Keratinocyte (primary cell): ENCODE results near the gene TNXB. TPM values are rescaled to one million over a fixed set of nuclear protein-coding genes. Genes with fewer than 3 reads are reported as not detected.

Experiments used
- DNase-seq: peaks from one replicate; pipeline ENCODE4 v3.0.0-alpha.2; 2011; ENCODE audit warnings: low read depth, missing footprints, low spot score
- FAIRE-seq: peaks from 2 replicates; lab custom pipeline; 2011; peaks lifted over from hg19 to GRCh38; lab: Jason Lieb, UNC
- H2AFZ ChIP-seq: 2 replicates; pipeline ENCODE4 v1.6.0; 2012; ENCODE audit warnings: low read length, control low read depth, inconsistent platforms; ENCODE audit not compliant: control insufficient read depth
- H3K27ac ChIP-seq: 2 replicates; pipeline ENCODE4 v1.5.1; 2011; ENCODE audit warnings: low read length; ENCODE audit not compliant: control insufficient read depth, insufficient read depth
- H3K27me3 ChIP-seq: 3 replicates; pipeline ENCODE4 v1.6.0; 2011; ENCODE audit warnings: low read length; ENCODE audit not compliant: control insufficient read depth, insufficient read depth; ENCODE audit errors: extremely low read depth
- H3K36me3 ChIP-seq, 2 experiments: 2 replicates in 1 of 2; 3 replicates in 1 of 2; pipeline ENCODE4 v1.5.1; 2011; ENCODE audit warnings: low read length in 2 of 2, mild to moderate bottlenecking in 1 of 2; ENCODE audit not compliant: control insufficient read depth in 2 of 2, insufficient read depth in 2 of 2; ENCODE audit errors: extremely low read depth in 1 of 2
- H3K4me1 ChIP-seq: 3 replicates; pipeline ENCODE4 v1.5.1; 2011; ENCODE audit warnings: low read length; ENCODE audit not compliant: control insufficient read depth, insufficient read depth; ENCODE audit errors: extremely low read depth
- H3K4me2 ChIP-seq: 3 replicates; pipeline ENCODE4 v1.6.0; 2011; ENCODE audit warnings: low read depth, low read length; ENCODE audit not compliant: control insufficient read depth, insufficient read depth; ENCODE audit errors: extremely low read depth
- H3K4me3 ChIP-seq, 3 experiments: fragments of 200-600 bp in 1 of 3; sonication (generic) in 1 of 3; 2 replicates in 2 of 3; 3 replicates in 1 of 3; pipeline ENCODE4 v1.5.1; 2011 to 2016; ENCODE audit warnings: low read length in 3 of 3, mild to moderate bottlenecking in 3 of 3, control low read depth in 2 of 3, inconsistent platforms in 1 of 3, low read depth in 1 of 3, mixed read lengths in 1 of 3, mixed run types in 1 of 3, moderate library complexity in 1 of 3; ENCODE audit not compliant: control insufficient read depth in 2 of 3, insufficient read depth in 2 of 3; ENCODE audit errors: extremely low read depth in 1 of 3
- H3K79me2 ChIP-seq: 2 replicates; pipeline ENCODE4 v1.6.0; 2012; ENCODE audit warnings: low read length; ENCODE audit not compliant: control insufficient read depth, insufficient read depth
- H3K9ac ChIP-seq: 3 replicates; pipeline ENCODE4 v1.6.0; 2011; ENCODE audit warnings: low read length; ENCODE audit not compliant: control insufficient read depth, insufficient read depth; ENCODE audit errors: extremely low read depth
- H3K9me1 ChIP-seq: 3 replicates; pipeline ENCODE4 v1.6.0; 2011; ENCODE audit warnings: low read length; ENCODE audit not compliant: control insufficient read depth, insufficient read depth; ENCODE audit errors: extremely low read depth
- H3K9me3 ChIP-seq: 2 replicates; pipeline ENCODE4 v1.5.1; 2012; ENCODE audit warnings: low read depth, low read length; ENCODE audit not compliant: control insufficient read depth
- H4K20me1 ChIP-seq: 3 replicates; pipeline ENCODE4 v1.6.0; 2011; ENCODE audit warnings: low read length; ENCODE audit not compliant: control insufficient read depth, insufficient read depth; ENCODE audit errors: extremely low read depth
- EZH2 ChIP-seq: IDR thresholded peaks from one replicate; pipeline ENCODE4 v1.6.1; 2012; ENCODE audit warnings: inconsistent platforms, mild to moderate bottlenecking, low read length, moderate library complexity
- dilution Hi-C: fragments of 300-500 bp; cut with MboI; formaldehyde crosslinking; loops from one replicate; pipeline ENCODE4 v1.7.0; 2020; ENCODE audit warnings: low sequenced_read_pairs; ENCODE audit not compliant: extremely low pct_ligation_motif_present
- polyA plus RNA-seq, 5 experiments: library from polyadenylated mRNA; depleted of rRNA in 3 of 5; stranded (reverse) in 3 of 5; stranded (forward) in 1 of 5; unstranded in 1 of 5; fragments of >200 nt; gene quantifications; 1 replicate in 1 of 5; 2 replicates in 3 of 5; 3 replicates in 1 of 5; pipeline versions ENCODE4 v1.2.1 to v1.2.3, GENCODE V29; 2011 to 2012; ENCODE audit warnings: missing spikeins in 2 of 5, low read depth in 1 of 5, low replicate concordance in 1 of 5
- TF ChIP-seq, protein P1 (sequence below), 3 experiments: IDR thresholded peaks in 1 of 3; conservative IDR thresholded peaks in 1 of 3; optimal IDR thresholded peaks in 1 of 3; 2 replicates in 2 of 3; 3 replicates in 1 of 3; pipeline versions ENCODE3 to v1.5.1; 2011; ENCODE audit warnings: low read length in 3 of 3, mild to moderate bottlenecking in 3 of 3, moderate library complexity in 2 of 3, control low read depth in 1 of 3, inconsistent platforms in 1 of 3; ENCODE audit not compliant: insufficient read depth in 2 of 3; ENCODE audit errors: extremely low read depth in 1 of 3

Gene TNXB
- polyA plus RNA-seq, 1 donor (not counting 4 experiments of a cell fraction or from before 2014, with no cell fraction given) = 0.25 TPM

DNA sequence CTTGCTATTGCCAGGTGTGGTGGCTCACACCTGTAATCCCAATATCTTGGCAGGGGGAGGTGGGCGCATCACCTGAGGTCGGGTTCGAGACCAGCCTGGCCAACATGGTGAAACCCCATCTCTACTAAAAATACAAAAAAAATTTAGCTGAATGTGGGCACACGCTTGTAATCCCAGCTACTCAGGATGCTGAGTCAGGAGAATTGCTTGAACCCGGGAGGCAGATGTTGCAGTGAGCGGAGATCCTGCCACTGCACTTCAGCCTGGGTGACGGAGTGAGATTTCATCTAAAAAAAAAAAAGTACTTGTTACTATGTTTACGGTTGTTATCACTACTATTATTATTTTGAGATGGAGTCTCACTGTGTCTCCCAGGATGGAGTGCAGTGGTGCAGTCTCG lies 47.8 kb upstream of the TNXB start:
- dilution Hi-C loops = no loop called here
- Histone ChIP-seq H3K9me3 (no peaks in the 10 kb centered on the region), H4K20me1 (no peaks in the 10 kb centered on the region), H3K9ac (no peak overlapping the region), H3K79me2 (peaks cover 2% of the 10 kb centered on the region), H3K27ac (no peak overlapping the region), H3K36me3 (peaks cover 3 to 15% of the 10 kb centered on the region in 2 experiments), H3K4me1 (peaks cover 20% of the 10 kb centered on the region), H3K4me3 (no peak overlapping the region), H3K27me3 (no peaks in the 10 kb centered on the region), H3K4me2 (no peak overlapping the region), H3K9me1 (no peaks in the 10 kb centered on the region), H2AFZ (no peak overlapping the region)
- TF ChIP-seq EZH2 = no peak
- TF ChIP-seq, protein P1, sequence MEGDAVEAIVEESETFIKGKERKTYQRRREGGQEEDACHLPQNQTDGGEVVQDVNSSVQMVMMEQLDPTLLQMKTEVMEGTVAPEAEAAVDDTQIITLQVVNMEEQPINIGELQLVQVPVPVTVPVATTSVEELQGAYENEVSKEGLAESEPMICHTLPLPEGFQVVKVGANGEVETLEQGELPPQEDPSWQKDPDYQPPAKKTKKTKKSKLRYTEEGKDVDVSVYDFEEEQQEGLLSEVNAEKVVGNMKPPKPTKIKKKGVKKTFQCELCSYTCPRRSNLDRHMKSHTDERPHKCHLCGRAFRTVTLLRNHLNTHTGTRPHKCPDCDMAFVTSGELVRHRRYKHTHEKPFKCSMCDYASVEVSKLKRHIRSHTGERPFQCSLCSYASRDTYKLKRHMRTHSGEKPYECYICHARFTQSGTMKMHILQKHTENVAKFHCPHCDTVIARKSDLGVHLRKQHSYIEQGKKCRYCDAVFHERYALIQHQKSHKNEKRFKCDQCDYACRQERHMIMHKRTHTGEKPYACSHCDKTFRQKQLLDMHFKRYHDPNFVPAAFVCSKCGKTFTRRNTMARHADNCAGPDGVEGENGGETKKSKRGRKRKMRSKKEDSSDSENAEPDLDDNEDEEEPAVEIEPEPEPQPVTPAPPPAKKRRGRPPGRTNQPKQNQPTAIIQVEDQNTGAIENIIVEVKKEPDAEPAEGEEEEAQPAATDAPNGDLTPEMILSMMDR (optimal IDR thresholded peaks at IDR 0.05 in 1 of 3, IDR thresholded peaks at IDR 0.05 in 1 of 3, conservative IDR thresholded peaks at IDR 0.05 in 1 of 3; ENCODE audit: extremely low read depth in 1 of 3, insufficient read depth in 2 of 3, low read length in 3 of 3) = no peak
- no peak for FAIRE-seq
- no peak for DNase-seq

DNA sequence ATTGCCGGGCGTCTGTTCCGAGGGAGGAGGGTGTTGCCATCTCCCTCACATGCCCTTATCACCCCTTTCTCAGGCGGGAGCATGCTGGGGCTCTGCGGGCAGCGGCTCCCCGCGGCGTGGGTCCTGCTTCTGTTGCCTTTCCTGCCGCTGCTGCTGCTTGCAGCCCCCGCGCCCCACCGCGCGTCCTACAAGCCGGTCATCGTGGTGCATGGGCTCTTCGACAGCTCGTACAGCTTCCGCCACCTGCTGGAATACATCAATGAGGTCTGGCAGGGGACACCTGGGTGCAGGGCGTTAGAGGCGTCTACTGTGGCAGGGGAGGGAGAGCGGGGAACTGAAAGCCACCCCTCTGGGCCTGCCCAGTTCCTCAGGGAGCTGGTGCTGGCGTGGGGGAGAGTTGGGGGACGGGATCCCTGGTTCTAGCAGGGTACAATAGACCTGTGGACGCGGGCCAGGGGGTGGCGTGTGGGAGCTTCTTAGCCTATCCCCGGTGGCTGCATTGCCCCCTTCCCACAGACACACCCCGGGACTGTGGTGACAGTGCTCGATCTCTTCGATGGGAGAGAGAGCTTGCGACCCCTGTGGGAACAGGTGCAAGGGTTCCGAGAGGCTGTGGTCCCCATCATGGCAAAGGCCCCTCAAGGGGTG lies 45.5 kb upstream of the TNXB start:
- Histone ChIP-seq H3K4me3 (peak overlapping the region; percentile 71 to 99 (median 96)), H3K9me3 (no peaks in the 10 kb centered on the region), H3K27ac (peak overlapping the region; percentile 81), H3K4me1 (peaks cover 20% of the 10 kb centered on the region), H3K79me2 (peaks cover 2% of the 10 kb centered on the region), H3K9me1 (no peaks in the 10 kb centered on the region), H4K20me1 (no peaks in the 10 kb centered on the region), H2AFZ (peak overlapping the region; percentile 97), H3K9ac (peak overlapping the region; percentile 92), H3K27me3 (no peaks in the 10 kb centered on the region), H3K36me3 (peaks cover 3 to 15% of the 10 kb centered on the region in 2 experiments), H3K4me2 (peak overlapping the region; percentile 99)
- dilution Hi-C loops = no loop called here
- no peak for FAIRE-seq
- TF ChIP-seq EZH2 = no peak
- TF ChIP-seq, protein P1 (optimal IDR thresholded peaks at IDR 0.05 in 1 of 3, IDR thresholded peaks at IDR 0.05 in 1 of 3, conservative IDR thresholded peaks at IDR 0.05 in 1 of 3; ENCODE audit: extremely low read depth in 1 of 3, insufficient read depth in 2 of 3, low read length in 3 of 3) = peak; percentile 57 to 84 (median 74)
- no peak for DNase-seq
